OCI-LY7 (cell line): Measurements from ENCODE around the gene POLA1.

Experiments used
- CTCF ChIP-seq: fragments of 200-600 bp; sonication (generic); conservative IDR thresholded peaks from 2 replicates; pipeline ENCODE4 v1.5.1; 2014; ENCODE audit warnings: mild to moderate bottlenecking, antibody characterized with exemption, low read length, moderate library complexity, mixed read lengths
- EZH2phosphoT487 ChIP-seq: fragments of 200-600 bp; sonication (generic); IDR thresholded peaks from 2 replicates; pipeline ENCODE4 v1.6.1; 2018; ENCODE audit warnings: low read depth, borderline replicate concordance, mild to moderate bottlenecking, mixed run types, antibody characterized with exemption, low read length, moderate library complexity, mixed read lengths

GRCh38 chrX:25020391-25020904 is 326.7 kb downstream of the POLA1 start:
- TF ChIP-seq CTCF = no peak
- TF ChIP-seq EZH2phosphoT487 = no peak
